Parathyroid adenoma (tissue), 2 donors: ENCODE results near the gene RBBP4.
"Not testable (repeated sequence)": the region's sequence is repeated elsewhere in the genome, so short reads cannot be mapped to it uniquely, and the experiment has no call there.

Source experiments
- H2AFZ ChIP-seq: fragments of 300-600 bp; sonication (generic); one replicate; pipeline ENCODE4 v1.7.0; 2017; ENCODE audit warnings: antibody characterized with exemption, mild to moderate bottlenecking
- H3K27ac ChIP-seq: fragments of 300-600 bp; sonication (generic); one replicate; pipeline ENCODE4 v1.7.0; 2017
- H3K27me3 ChIP-seq: fragments of 300-600 bp; sonication (generic); one replicate; pipeline ENCODE4 v1.7.0; 2017; ENCODE audit warnings: low read length; ENCODE audit not compliant: control insufficient read depth, insufficient read depth
- H3K36me3 ChIP-seq: fragments of 300-600 bp; sonication (generic); one replicate; pipeline ENCODE4 v1.7.0; 2017; ENCODE audit warnings: low read length; ENCODE audit not compliant: control insufficient read depth, insufficient read depth
- H3K4me1 ChIP-seq: fragments of 300-600 bp; sonication (generic); one replicate; pipeline ENCODE4 v1.7.0; 2017; ENCODE audit warnings: control low read depth
- H3K4me2 ChIP-seq: fragments of 300-600 bp; sonication (generic); one replicate; pipeline ENCODE4 v1.7.0; 2017; ENCODE audit warnings: low read length
- H3K4me3 ChIP-seq: fragments of 300-600 bp; sonication (generic); one replicate; pipeline ENCODE4 v1.7.0; 2017; ENCODE audit warnings: low read depth, low read length
- H3K79me2 ChIP-seq: fragments of 300-600 bp; sonication (generic); one replicate; pipeline ENCODE4 v1.7.0; 2017; ENCODE audit warnings: control low read depth
- H3K9ac ChIP-seq: fragments of 300-600 bp; sonication (generic); one replicate; pipeline ENCODE4 v1.7.0; 2017; ENCODE audit warnings: mild to moderate bottlenecking
- H3K9me3 ChIP-seq: fragments of 300-600 bp; sonication (generic); one replicate; pipeline ENCODE4 v1.7.0; 2017; ENCODE audit warnings: low read length; ENCODE audit not compliant: control insufficient read depth
- TF ChIP-seq, protein P1 (sequence below): fragments of 300-600 bp; sonication (generic); IDR thresholded peaks from one replicate; pipeline ENCODE4 v1.7.0; 2017; ENCODE audit warnings: antibody characterized with exemption, mild to moderate bottlenecking
- donor health status: primary hyperparathyroidism.

The RBBP4 gene

DNA sequence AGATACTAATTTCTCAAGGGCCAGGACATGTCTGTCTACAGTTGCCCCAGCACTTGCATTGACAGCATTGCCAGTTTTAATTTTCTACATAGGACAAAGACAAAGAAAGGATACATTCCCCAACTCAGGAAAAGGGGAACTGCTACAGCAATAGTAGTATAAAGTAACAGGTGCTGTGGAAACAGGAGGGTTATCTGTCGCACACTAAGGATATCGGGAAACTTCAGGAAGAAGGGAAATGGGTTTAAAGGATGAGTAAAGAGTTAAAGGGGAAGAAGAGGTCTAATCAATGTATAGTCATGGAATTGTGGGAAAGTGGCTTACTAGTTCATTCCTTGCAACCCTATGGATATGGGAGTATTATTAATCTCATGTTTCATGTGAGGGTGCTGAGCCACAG, 35.4 kb downstream of the RBBP4 start:
- no peak overlapping the region for H2AFZ ChIP-seq
- H3K27ac ChIP-seq: no peak overlapping the region
- no peaks in the 10 kb centered on the region for H3K9me3 ChIP-seq
- H3K36me3 ChIP-seq: no peaks in the 10 kb centered on the region
- TF ChIP-seq, protein P1, sequence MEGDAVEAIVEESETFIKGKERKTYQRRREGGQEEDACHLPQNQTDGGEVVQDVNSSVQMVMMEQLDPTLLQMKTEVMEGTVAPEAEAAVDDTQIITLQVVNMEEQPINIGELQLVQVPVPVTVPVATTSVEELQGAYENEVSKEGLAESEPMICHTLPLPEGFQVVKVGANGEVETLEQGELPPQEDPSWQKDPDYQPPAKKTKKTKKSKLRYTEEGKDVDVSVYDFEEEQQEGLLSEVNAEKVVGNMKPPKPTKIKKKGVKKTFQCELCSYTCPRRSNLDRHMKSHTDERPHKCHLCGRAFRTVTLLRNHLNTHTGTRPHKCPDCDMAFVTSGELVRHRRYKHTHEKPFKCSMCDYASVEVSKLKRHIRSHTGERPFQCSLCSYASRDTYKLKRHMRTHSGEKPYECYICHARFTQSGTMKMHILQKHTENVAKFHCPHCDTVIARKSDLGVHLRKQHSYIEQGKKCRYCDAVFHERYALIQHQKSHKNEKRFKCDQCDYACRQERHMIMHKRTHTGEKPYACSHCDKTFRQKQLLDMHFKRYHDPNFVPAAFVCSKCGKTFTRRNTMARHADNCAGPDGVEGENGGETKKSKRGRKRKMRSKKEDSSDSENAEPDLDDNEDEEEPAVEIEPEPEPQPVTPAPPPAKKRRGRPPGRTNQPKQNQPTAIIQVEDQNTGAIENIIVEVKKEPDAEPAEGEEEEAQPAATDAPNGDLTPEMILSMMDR: no peak
- H3K4me2 ChIP-seq: no peak overlapping the region
- no peaks in the 10 kb centered on the region for H3K27me3 ChIP-seq
- no peak overlapping the region for H3K4me3 ChIP-seq
- H3K4me1 ChIP-seq: peaks cover 4% of the 10 kb centered on the region
- H3K79me2 ChIP-seq: no peaks in the 10 kb centered on the region
- no peak overlapping the region for H3K9ac ChIP-seq

DNA sequence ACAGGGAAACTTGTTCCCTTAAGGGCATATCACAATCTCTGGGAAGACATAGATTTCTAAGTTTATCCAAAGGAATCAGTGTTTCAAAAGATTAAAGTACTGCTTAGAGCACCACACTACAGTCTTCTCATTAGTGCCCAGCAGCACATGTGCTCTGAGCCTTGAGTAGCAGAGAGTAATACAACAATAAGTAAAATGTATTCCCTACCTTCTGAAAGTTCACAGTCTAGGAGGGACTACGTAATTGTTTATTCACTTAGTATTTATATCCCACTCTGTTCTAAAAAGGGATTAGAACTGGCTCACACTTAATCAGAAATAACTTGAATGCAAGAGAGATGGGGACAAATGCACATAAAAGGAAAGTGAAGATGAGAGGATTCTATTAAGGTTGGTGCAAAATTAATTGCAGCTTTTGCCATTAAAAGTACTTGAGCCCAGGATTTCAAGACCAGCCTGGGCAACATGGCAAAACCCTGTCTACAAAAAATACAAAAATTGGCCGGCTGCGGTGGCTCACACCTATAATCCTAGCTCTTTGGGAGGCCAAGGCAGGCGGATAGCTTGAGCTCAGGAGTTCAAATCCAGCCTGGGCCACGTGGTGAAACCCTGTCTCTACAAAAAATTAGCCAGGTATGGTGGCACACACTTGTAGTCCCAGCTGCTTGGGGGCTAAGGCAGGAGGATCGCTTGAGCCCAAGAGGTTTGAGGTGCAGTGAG, 42.6 kb downstream of the RBBP4 start:
- Histone ChIP-seq H3K4me2 (no peak overlapping the region), H3K79me2 (no peaks in the 10 kb centered on the region), H3K4me3 (no peak overlapping the region), H3K9ac (no peak overlapping the region), H3K27ac (no peak overlapping the region), H3K27me3 (no peaks in the 10 kb centered on the region), H3K9me3 (no peaks in the 10 kb centered on the region), H3K36me3 (no peaks in the 10 kb centered on the region), H2AFZ (no peak overlapping the region), H3K4me1 (no peaks in the 10 kb centered on the region)
- TF ChIP-seq, protein P1: no peak

DNA sequence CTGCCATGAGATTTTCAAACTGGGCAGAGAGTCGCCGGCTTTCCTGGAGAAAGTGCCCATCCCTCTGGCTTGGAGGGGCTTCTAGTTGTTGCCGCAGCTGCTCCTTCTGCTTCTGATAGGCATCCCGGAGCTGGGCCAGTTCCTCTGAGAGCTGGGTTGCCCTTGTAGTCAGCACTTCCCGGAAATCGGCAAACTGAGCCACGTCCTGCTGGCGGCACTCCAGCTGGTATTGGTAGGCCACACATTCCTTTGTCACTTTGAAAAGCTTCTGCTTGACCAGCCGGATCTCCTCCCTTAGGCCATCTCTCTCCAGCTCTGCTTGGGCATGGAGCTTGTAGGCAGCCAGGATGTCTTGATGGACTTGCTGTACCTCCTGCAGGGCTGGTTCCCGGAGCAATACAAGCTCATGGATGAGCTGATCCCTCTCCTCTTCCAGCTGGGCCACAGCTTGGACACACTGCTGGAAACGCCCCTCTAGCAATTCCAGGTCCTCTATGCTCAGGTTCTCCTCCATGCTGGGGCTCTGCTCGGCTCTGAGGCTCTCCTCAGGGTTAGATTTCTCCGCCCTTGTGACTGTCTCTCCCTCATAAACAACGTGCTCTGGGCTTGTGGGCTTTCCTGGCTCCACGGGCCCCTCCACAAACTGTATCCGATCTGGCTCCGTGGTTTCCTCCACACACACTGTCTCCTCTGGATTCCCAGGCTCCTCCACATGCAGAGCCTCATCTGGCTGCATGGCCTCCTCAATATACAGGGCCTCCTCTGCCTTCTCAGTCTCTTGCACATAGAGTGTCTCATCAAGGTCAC, 44.3 kb downstream of the RBBP4 start:
- Histone ChIP-seq H3K4me3 (no peak overlapping the region), H3K27me3 (no peaks in the 10 kb centered on the region), H3K36me3 (no peaks in the 10 kb centered on the region), H3K4me2 (no peak overlapping the region), H3K4me1 (no peaks in the 10 kb centered on the region), H3K9me3 (no peaks in the 10 kb centered on the region), H3K27ac (no peak overlapping the region), H3K79me2 (no peaks in the 10 kb centered on the region), H2AFZ (no peak overlapping the region), H3K9ac (no peak overlapping the region)
- TF ChIP-seq, protein P1: no peak

DNA sequence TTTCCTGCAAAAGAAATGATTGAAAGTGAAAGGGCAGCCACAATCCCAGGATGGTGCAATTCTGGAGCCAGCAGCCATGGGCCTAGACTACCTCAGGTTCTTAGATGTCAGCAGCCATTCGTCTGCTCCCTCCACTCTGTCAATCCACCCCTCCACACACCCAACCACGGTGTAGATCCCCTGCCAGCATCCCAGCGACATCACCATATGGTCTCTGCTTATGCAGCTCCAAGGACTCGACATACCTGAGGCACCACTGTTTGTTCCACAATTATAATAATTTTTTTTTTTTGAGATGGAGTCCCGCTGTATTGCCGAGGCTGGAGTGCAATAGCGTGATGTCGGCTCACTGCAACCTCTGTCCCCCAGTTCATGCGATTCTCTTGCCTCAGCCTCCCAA, 45.0 kb downstream of the RBBP4 start:
- no peaks in the 10 kb centered on the region for H3K4me1 ChIP-seq
- no peak overlapping the region for H3K27ac ChIP-seq
- H3K4me3 ChIP-seq: no peak overlapping the region
- no peak overlapping the region for H3K9ac ChIP-seq
- no peaks in the 10 kb centered on the region for H3K9me3 ChIP-seq
- no peak overlapping the region for H3K4me2 ChIP-seq
- H3K27me3 ChIP-seq: no peaks in the 10 kb centered on the region
- H2AFZ ChIP-seq: no peak overlapping the region
- TF ChIP-seq, protein P1: no peak
- H3K36me3 ChIP-seq: no peaks in the 10 kb centered on the region
- H3K79me2 ChIP-seq: no peaks in the 10 kb centered on the region

DNA sequence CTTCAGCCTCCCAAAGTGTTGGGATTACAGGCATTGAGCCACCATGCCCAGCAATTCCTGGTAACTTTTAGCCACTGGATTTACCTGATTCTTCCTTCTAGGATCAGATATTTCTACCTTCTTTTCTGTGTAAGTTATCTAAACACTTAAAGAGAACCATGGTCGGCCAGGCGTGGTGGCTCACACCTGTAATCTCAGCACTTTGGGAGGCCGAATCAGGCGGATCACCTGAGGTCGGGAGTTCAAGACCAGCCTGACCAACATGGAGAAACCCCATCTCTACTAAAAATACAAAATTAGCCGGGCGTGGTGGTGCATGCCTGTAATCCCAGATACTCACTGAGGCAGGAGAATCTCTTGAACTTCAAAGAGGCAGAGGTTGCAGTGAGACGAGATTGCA, 46.0 kb downstream of the RBBP4 start:
- not testable (repeated sequence) for H3K79me2 ChIP-seq, H3K4me1 ChIP-seq

More for the DNA sequence above, 46.0 kb downstream of the RBBP4 start:
- not testable (repeated sequence) for H3K4me2 ChIP-seq, H3K36me3 ChIP-seq, H3K4me3 ChIP-seq, H3K9me3 ChIP-seq, H3K27me3 ChIP-seq, H2AFZ ChIP-seq, H3K27ac ChIP-seq, H3K9ac ChIP-seq
